WERI-Rb-1 (cell line): ENCODE results near the gene TBC1D32.

Source experiments
- DNase-seq: peaks from one replicate; pipeline ENCODE4 v3.0.0-alpha.2; 2020
- H3K27ac ChIP-seq: fragments of 250-450 bp; sonication (Bioruptor Pico); 2 replicates; pipeline ENCODE4 v1.5.1; 2020; ENCODE audit warnings: mild to moderate bottlenecking, moderate library complexity
- H3K27me3 ChIP-seq: fragments of 250-450 bp; sonication (Bioruptor Pico); 2 replicates; pipeline ENCODE4 v1.5.1; 2021; ENCODE audit warnings: mild to moderate bottlenecking, low read depth, moderate library complexity; ENCODE audit not compliant: insufficient read depth, severe bottlenecking
- H3K36me3 ChIP-seq: fragments of 250-450 bp; sonication (Bioruptor Pico); 2 replicates; pipeline ENCODE4 v1.5.1; 2020; ENCODE audit warnings: mild to moderate bottlenecking, moderate library complexity
- H3K4me3 ChIP-seq: 2 replicates; pipeline ENCODE4 v1.5.1; 2011; ENCODE audit warnings: low read depth, mild to moderate bottlenecking, control low read depth, low read length
- H3K9me3 ChIP-seq: fragments of 250-450 bp; sonication (Bioruptor Pico); 2 replicates; pipeline ENCODE4 v1.5.1; 2021; ENCODE audit warnings: mild to moderate bottlenecking, moderate library complexity; ENCODE audit not compliant: severe bottlenecking
- TF ChIP-seq, protein P1 (sequence below): IDR thresholded peaks from 2 replicates; pipeline ENCODE4 v1.5.1; 2011; ENCODE audit warnings: low read depth, mild to moderate bottlenecking, control low read depth, inconsistent platforms, low read length

The TBC1D32 gene

DNA sequence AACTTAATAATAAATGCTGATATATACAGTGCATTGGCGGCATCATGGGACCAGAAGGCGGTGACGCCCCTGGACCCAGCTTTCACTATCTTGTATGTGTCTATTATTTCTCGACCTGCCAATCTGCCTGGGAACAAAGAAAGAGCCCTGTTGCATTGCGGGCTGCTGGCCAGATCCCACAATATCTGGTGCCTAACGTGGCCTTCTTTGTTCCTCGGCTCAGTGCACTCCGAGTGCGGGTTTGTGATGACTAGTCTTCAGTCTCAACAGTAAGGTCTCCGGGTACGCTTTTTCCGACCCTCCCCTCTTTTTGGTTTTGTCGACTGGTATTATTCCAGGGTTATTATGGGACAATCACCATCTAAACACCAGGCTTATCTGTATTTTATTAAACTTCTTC is 291.5 kb downstream of the TBC1D32 start:
- TF ChIP-seq, protein P1, sequence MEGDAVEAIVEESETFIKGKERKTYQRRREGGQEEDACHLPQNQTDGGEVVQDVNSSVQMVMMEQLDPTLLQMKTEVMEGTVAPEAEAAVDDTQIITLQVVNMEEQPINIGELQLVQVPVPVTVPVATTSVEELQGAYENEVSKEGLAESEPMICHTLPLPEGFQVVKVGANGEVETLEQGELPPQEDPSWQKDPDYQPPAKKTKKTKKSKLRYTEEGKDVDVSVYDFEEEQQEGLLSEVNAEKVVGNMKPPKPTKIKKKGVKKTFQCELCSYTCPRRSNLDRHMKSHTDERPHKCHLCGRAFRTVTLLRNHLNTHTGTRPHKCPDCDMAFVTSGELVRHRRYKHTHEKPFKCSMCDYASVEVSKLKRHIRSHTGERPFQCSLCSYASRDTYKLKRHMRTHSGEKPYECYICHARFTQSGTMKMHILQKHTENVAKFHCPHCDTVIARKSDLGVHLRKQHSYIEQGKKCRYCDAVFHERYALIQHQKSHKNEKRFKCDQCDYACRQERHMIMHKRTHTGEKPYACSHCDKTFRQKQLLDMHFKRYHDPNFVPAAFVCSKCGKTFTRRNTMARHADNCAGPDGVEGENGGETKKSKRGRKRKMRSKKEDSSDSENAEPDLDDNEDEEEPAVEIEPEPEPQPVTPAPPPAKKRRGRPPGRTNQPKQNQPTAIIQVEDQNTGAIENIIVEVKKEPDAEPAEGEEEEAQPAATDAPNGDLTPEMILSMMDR, result no peak
- DNase-seq, result no peak
- Histone ChIP-seq H3K9me3 (no peaks in the 10 kb centered on the region), H3K27me3 (no peaks in the 10 kb centered on the region), H3K4me3 (no peak overlapping the region), H3K36me3 (no peaks in the 10 kb centered on the region), H3K27ac (no peak overlapping the region)

DNA sequence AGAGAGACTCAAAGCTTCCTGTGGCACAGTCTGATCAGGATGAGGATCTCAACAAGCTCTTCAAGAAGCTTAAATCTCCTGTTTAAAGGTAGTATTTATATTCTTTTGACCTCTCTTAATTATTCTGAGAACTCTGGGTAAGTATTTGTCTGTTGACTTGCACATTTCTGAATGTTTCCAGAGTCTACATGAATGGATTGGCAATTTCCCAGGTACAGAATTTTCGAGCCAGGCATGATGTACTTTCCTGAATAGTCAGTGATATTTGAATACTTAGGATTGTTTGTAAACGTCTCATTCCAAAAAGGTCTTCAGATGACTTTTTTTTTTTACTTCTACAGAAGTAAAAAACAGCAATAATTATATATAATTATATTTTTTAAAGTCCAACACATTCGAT is 293.4 kb downstream of the TBC1D32 start:
- Histone ChIP-seq H3K27me3 (no peaks in the 10 kb centered on the region), H3K27ac (no peak overlapping the region), H3K9me3 (no peaks in the 10 kb centered on the region), H3K36me3 (no peaks in the 10 kb centered on the region), H3K4me3 (no peak overlapping the region)
- DNase-seq, result no peak
- TF ChIP-seq, protein P1, result no peak

DNA sequence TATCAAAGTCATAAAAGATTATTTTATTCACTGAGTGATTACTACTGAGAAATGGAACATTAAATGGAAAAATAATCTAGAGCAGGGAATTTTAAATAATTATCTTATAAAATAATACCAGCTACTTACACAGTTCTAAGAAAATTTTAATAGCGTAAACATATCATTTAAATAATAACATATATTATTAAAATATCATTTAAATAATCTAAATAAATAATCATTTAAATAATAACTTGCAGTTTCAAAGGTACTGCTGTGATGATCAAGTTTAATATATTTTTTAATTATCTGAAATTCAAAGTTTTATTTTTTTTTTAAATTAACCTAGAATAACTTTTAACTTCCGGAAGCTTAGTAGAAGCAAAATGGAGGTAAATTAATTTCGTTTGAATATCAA is 301.2 kb downstream of the TBC1D32 start:
- Histone ChIP-seq H3K27ac (no peak overlapping the region), H3K36me3 (no peaks in the 10 kb centered on the region), H3K27me3 (no peaks in the 10 kb centered on the region), H3K9me3 (no peaks in the 10 kb centered on the region), H3K4me3 (no peak overlapping the region)
- no peak for DNase-seq
- TF ChIP-seq, protein P1, result no peak

DNA sequence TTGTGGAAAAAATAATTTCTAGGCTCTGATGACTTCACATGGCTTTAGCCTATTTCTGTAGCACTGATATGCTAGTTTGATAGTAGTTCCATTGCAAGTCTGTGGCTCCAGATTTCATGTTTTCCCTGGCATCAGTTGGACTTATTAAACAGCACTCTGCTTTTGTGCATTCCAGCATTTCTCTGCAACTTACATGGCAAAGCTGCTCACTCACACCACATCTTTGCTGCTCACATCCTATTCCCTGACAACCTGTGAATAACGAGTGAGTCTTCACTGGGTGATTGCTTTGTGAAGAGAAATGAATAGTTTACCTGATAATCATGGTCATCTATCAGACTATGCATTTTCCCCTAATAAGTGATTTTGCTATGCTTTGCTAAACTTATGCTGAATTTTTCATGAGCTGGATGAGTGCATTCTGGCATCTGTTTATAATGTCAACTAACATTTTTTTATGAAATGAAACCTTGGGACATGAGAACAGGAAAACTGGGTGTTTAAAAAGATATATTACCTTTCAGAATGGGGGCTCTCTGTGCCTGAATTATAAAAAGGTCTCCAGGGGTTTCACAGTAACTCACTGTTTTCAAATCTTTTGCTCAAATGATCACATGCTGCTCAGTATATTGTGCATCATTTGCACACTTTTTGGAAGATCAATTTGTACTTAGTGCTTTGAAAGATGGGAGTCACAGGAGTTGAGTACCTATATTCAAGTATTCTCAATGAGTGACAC is 301.8 kb downstream of the TBC1D32 start:
- TF ChIP-seq, protein P1, result no peak
- Histone ChIP-seq H3K27ac (no peak overlapping the region), H3K27me3 (no peaks in the 10 kb centered on the region), H3K36me3 (no peaks in the 10 kb centered on the region), H3K4me3 (no peak overlapping the region), H3K9me3 (no peaks in the 10 kb centered on the region)
- DNase-seq, result no peak
